ACC112 (cell line): ENCODE measurements around the gene ADAMTSL3.

Source experiments
- H2AFZ ChIP-seq: fragments of 200-600 bp; sonication (generic); one replicate; pipeline ENCODE4 v1.6.0; 2017; ENCODE audit warnings: antibody characterized with exemption, low read length; ENCODE audit not compliant: unreplicated experiment
- H3K27ac ChIP-seq: fragments of 200-600 bp; sonication (generic); 2 replicates; pipeline ENCODE4 v1.5.1; 2014; ENCODE audit warnings: low read depth, mild to moderate bottlenecking, antibody characterized with exemption, low read length, moderate library complexity
- H3K27me3 ChIP-seq: fragments of 200-600 bp; sonication (generic); 2 replicates; pipeline ENCODE4 v1.6.1; 2014; ENCODE audit warnings: mild to moderate bottlenecking, antibody characterized with exemption, low read length, moderate library complexity, mixed read lengths; ENCODE audit not compliant: insufficient read depth
- H3K36me3 ChIP-seq: fragments of 200-600 bp; sonication (generic); 2 replicates; pipeline ENCODE4 v1.6.1; 2016; ENCODE audit warnings: mild to moderate bottlenecking, antibody characterized with exemption, low read length, moderate library complexity, mixed read lengths; ENCODE audit not compliant: insufficient read depth
- H3K4me1 ChIP-seq: fragments of 200-600 bp; sonication (generic); one replicate; pipeline ENCODE4 v1.6.1; 2016; ENCODE audit warnings: low read length, mixed read lengths; ENCODE audit not compliant: insufficient read depth, unreplicated experiment, control insufficient read depth
- H3K4me3 ChIP-seq: fragments of 200-600 bp; sonication (generic); 2 replicates; pipeline ENCODE4 v1.5.1; 2014; ENCODE audit warnings: mild to moderate bottlenecking, low read depth, low read length
- H3K79me2 ChIP-seq: fragments of 200-600 bp; sonication (generic); one replicate; pipeline ENCODE4 v1.6.0; 2016; ENCODE audit warnings: low read length; ENCODE audit not compliant: control insufficient read depth, unreplicated experiment, insufficient read depth

The ADAMTSL3 gene

DNA sequence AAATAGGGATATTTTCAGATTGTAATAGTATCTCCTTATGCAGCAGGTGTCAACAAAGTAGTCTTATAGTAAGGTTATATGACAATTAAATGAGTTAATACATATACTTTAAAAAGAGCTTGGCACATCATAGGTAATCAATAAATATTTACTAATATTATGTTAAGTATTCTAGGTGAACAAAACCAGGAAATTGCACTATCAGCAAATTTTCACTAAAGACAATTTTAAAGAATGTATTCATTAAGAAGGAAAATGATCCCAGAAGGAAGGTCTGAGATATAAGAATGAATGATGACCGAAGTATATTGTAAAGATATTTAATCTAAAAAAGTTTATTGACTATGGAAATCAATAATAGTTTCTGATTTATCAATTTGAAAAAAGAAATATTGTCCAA, 281.9 kb downstream of the ADAMTSL3 start:
- Histone ChIP-seq H3K4me3 (no peak overlapping the region), H3K27ac (no peak overlapping the region), H3K27me3 (no peaks in the 10 kb centered on the region), H2AFZ (no peak overlapping the region), H3K79me2 (no peaks in the 10 kb centered on the region), H3K4me1 (no peaks in the 10 kb centered on the region), H3K36me3 (no peaks in the 10 kb centered on the region)

- H2AFZ ChIP-seq = no peak overlapping the region
- no peak overlapping the region for H3K27ac ChIP-seq
- H3K36me3 ChIP-seq = no peaks in the 10 kb centered on the region
- no peaks in the 10 kb centered on the region for H3K4me1 ChIP-seq
- no peaks in the 10 kb centered on the region for H3K27me3 ChIP-seq
- no peaks in the 10 kb centered on the region for H3K79me2 ChIP-seq
- H3K4me3 ChIP-seq = no peak overlapping the region
Observed at GRCh38 chr15:83940136-83940535, 286.2 kb downstream of the ADAMTSL3 start.

DNA sequence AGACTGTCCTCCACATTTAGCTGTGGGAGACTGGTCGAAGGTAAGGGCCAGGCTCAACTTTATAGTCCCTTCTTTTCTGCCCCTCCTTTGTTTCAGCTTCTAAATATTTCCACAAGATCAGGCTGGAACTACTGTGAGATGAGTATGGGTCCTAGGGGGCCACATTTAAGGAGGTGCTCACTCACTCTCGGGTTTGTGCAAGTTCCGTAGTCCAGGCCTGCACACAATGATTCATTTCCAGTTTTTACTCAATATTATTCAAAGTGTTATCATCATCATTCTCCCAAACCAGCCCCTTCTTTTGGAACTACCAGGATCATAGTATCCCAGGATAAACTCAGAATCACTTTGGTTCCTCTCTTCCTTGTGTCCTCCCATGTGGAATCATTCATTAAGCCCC, 289.1 kb downstream of the ADAMTSL3 start:
- H2AFZ ChIP-seq = no peak overlapping the region
- no peaks in the 10 kb centered on the region for H3K79me2 ChIP-seq
- 0 out of 2 replicates have a peak, but pooled peaks cover 8% of the 10 kb centered on the region for H3K27me3 ChIP-seq
- H3K36me3 ChIP-seq = no peaks in the 10 kb centered on the region
- no peak overlapping the region for H3K27ac ChIP-seq
- no peak overlapping the region for H3K4me3 ChIP-seq
- no peaks in the 10 kb centered on the region for H3K4me1 ChIP-seq

DNA sequence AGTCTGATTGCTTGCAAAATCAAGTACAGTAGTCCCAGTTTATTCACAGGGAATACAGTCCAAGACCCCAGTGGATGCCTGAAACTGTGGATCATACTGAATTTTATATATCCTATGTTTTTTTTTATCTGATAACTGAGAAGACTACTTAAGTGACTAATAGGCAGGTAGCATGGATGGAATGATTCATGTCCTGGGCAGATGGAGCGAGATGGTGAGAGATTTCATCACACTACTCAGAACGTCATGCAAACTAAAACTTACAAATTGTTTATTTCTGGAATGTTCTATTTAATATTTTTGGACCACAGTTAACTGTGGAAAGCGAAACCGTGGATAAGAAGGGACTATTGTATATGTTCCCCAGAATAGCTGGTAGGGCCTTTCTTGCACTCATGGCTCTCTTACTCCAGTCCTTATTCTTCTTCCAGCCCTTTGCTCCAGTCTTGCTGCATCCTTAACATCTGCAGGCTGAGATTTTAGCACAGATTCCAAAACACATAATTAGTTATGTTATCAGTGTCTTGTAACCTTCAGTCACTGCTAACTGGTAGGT, 290.0 kb downstream of the ADAMTSL3 start:
- Histone ChIP-seq H3K4me1 (no peaks in the 10 kb centered on the region), H3K4me3 (no peak overlapping the region), H3K79me2 (no peaks in the 10 kb centered on the region), H3K27ac (no peak overlapping the region), H3K36me3 (no peaks in the 10 kb centered on the region), H2AFZ (no peak overlapping the region), H3K27me3 (0 out of 2 replicates have a peak, but pooled peaks cover 8% of the 10 kb centered on the region)

DNA sequence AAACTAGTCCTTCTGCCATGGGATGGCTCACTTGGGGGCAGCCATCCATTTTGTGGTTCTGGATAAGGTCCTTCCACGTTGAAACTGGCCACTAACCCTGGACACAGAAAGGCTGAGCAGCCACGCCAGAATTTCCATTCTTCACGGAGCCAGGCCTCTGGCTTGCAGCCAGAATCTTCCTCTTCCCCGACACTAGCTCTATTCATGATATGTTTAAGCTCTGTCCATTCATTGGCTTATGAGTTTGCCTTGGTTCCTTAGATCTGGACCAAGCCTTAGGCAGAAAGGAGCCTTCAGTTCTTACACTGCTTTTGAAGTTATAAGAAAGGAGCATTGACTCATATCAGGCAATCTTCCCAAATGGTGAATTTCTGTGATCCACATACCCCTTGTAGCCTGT, 293.2 kb downstream of the ADAMTSL3 start:
- Histone ChIP-seq H3K36me3 (no peaks in the 10 kb centered on the region), H3K27ac (no peak overlapping the region), H3K4me3 (no peak overlapping the region), H3K79me2 (no peaks in the 10 kb centered on the region), H2AFZ (no peak overlapping the region), H3K27me3 (0 out of 2 replicates have a peak, but pooled peaks cover 8% of the 10 kb centered on the region), H3K4me1 (no peaks in the 10 kb centered on the region)

GRCh38 chr15:83954506-83954905, 300.6 kb downstream of the ADAMTSL3 start:
- Histone ChIP-seq H3K4me1 (no peaks in the 10 kb centered on the region), H3K79me2 (no peaks in the 10 kb centered on the region), H3K36me3 (no peaks in the 10 kb centered on the region), H2AFZ (no peak overlapping the region), H3K4me3 (no peak overlapping the region), H3K27me3 (no peaks in the 10 kb centered on the region), H3K27ac (no peak overlapping the region)

- no peak overlapping the region for H3K27ac ChIP-seq
- no peak overlapping the region for H3K4me3 ChIP-seq
- H3K4me1 ChIP-seq = no peaks in the 10 kb centered on the region
- H2AFZ ChIP-seq = no peak overlapping the region
- H3K27me3 ChIP-seq = no peaks in the 10 kb centered on the region
- H3K79me2 ChIP-seq = no peaks in the 10 kb centered on the region
- no peaks in the 10 kb centered on the region for H3K36me3 ChIP-seq
Observed at GRCh38 chr15:83955806-83956265, 301.9 kb downstream of the ADAMTSL3 start.

DNA sequence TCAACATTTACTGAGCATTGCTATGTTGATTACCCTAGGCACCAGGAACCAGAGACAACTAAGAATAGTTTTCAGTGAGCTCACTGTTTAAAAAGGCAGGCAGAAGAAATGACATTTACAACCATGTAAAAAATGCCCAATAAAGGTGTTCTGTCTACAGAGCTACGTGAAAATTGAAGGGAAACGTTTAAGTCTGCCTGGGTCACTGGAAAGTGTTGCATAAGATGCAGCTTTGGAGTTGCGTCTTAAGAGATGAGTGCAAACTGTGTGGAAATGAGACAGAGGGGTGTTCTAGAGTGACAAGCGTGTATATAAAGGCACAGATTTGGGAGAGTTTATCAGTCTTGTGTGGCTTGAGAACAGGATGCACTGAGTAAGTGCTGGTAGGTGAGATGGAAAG, 303.0 kb downstream of the ADAMTSL3 start:
- no peaks in the 10 kb centered on the region for H3K27me3 ChIP-seq
- no peaks in the 10 kb centered on the region for H3K4me1 ChIP-seq
- no peak overlapping the region for H3K27ac ChIP-seq
- H2AFZ ChIP-seq = no peak overlapping the region
- H3K4me3 ChIP-seq = no peak overlapping the region
- no peaks in the 10 kb centered on the region for H3K36me3 ChIP-seq
- no peaks in the 10 kb centered on the region for H3K79me2 ChIP-seq

DNA sequence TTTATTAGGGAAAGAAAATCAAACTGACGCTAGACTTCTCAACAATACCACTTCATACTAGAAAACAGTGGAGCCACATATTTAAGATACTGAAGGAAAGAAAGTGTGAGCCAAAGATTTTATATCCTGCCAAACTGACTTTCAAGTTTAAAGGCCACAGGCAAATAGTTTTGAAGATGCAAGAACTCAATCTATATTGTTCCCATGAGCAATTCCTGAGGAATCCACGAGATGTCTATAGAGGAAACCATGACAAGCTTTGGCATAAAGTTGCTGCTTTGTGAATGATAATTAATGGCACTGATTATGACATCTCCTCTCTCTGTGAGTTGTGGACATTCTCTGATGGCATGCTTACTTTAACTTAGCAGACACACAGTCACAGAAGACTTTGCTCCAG, 305.6 kb downstream of the ADAMTSL3 start:
- Histone ChIP-seq H3K4me3 (no peak overlapping the region), H3K27ac (no peak overlapping the region), H3K4me1 (no peaks in the 10 kb centered on the region)

GRCh38 chr15:83960192-83960829, 306.4 kb downstream of the ADAMTSL3 start:
- H3K36me3 ChIP-seq = no peaks in the 10 kb centered on the region
- H3K4me1 ChIP-seq = no peaks in the 10 kb centered on the region

More for the DNA sequence above, 305.6 kb downstream of the ADAMTSL3 start:
- H3K79me2 ChIP-seq = no peaks in the 10 kb centered on the region
- H3K36me3 ChIP-seq = no peaks in the 10 kb centered on the region
- H3K27me3 ChIP-seq = no peaks in the 10 kb centered on the region
- H2AFZ ChIP-seq = no peak overlapping the region

DNA sequence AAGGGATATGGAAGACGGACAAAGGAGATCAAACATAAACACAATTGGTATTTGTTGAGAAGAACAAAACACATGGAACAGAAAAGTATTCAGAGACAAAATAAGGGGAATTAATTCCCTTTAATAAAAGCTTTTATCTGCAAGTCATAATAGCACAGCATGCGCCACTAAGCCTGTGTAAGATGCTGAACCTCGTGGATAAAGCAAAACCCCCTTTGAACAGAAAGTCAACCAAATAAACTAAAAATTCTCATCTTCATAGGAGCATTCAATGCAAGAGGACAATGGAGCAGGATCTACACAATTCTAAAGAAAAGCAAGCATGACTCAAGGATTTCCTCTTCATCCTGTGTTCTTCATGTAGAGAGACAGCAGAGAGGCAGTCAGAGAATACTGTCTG, 307.4 kb downstream of the ADAMTSL3 start:
- Histone ChIP-seq H2AFZ (no peak overlapping the region), H3K79me2 (no peaks in the 10 kb centered on the region), H3K27me3 (no peaks in the 10 kb centered on the region), H3K27ac (no peak overlapping the region), H3K4me3 (no peak overlapping the region), H3K36me3 (no peaks in the 10 kb centered on the region), H3K4me1 (no peaks in the 10 kb centered on the region)

More at GRCh38 chr15:83960192-83960829, 306.4 kb downstream of the ADAMTSL3 start:
- Histone ChIP-seq H3K4me3 (no peak overlapping the region), H3K27me3 (no peaks in the 10 kb centered on the region), H2AFZ (no peak overlapping the region), H3K27ac (no peak overlapping the region), H3K79me2 (no peaks in the 10 kb centered on the region)
